HG03565 (cell line): Measurements from ENCODE around the gene VIT.

ENCODE experiments used
- ATAC-seq: cut with Tn5 transposase; IDR thresholded peaks from one replicate; pipeline ENCODE4 v1.9.1; 2021; ENCODE audit warnings: mild to moderate bottlenecking, moderate library complexity; ENCODE audit not compliant: unreplicated experiment

The VIT gene

GRCh38 chr2:36756438-36756837, 59.9 kb downstream of the VIT start:
- no peak for ATAC-seq

- ATAC-seq, result no peak
These were observed 66.4 kb downstream of the VIT start for GRCh38 chr2:36762764-36763490.

DNA sequence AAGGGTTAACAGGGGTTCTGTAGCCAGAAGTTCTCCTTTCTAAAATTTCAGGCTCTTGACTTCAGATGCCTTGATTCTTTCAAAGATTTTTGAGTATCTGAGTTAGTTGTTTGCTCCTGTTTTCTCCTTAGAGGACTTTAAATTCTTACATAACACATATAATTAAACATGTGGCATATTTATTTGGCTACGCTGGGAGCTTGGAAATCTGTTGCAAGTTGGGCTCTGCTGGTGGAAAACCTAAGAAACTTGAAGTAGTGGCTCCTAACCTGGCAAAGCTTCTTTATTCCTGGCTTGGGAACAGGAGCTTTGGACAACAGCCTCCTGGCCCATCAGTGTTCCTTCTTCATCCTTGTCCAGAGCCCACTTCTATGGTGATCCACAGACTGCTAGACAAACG, 72.6 kb downstream of the VIT start:
- no peak for ATAC-seq

GRCh38 chr2:36770542-36771287, 74.2 kb downstream of the VIT start:
- ATAC-seq, result peak; percentile 57

DNA sequence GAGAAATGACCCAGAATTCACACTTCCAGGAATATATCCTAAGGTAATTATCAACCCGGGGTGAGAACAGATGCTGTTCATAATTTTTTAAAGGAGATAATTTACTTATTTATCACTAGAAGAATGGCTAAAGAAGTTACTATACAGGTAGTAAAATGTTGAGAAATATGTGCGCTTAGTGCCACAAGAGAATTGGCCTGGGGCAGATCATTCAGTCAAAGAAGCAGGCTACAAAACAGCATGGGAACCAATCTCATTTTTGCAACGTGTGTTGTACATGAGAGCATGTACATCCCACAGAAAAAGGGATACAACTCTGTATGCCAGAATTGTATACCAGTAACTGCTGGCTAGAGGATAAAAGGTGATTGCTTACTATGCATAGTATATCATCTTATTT, 75.2 kb downstream of the VIT start:
- ATAC-seq, result no peak

DNA sequence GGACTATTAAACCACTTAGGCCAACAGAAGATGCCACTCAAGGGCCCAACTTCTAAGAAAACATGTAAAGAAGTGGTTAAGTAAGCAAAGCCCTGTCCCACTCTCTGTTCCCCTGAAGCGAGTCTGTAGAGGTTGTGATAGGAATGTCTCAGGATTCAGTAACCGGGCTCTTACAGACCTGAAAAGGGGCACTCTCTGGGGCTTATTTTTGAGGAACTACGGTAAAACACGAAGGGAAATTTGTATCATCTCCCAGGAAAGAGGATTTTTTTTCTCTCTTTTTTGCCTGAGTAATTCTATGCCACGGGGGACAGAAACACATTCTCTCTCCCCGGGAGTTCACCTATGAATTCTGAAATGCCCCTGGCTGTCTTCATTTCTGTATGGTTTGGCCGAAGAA, 77.4 kb downstream of the VIT start:
- no peak for ATAC-seq

- no peak for ATAC-seq
These were observed 78.8 kb downstream of the VIT start for GRCh38 chr2:36775261-36775660.

DNA sequence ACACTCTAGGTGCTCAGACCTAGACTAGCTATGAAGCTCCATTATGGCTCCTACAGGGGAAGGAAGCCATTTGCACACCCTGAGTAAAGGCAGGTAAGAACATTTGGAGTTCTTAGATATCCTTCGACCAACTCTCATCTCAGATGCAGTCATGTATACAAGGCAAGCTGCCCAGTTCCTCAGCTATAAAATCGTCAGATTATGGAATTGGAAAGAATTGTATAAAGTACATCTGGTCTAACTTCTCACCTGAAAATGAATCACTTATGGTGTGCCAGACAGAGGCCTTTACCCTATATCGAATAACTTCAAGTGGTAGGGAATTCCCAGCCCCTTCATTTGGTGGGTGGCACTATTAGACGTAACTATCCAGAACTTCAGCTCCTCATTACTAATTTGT, 79.3 kb downstream of the VIT start:
- no peak for ATAC-seq

DNA sequence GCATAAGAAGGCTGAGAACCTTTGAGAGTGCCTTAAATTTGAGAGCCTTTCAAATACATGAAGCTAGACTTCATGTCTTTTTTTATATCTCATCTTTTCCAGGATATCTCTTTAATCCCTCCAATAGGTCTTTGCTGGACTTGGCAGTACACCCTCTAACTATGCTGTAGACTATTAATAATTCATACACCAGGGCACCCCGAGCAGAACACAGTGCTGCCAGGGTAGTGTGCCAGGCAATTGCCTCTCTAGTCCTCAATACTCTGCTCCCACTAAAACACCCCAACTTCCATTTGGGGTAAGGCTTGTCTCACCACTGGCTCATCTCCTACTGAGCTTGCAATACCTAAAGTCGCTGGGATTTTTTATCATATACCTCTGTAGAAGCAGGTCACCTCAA, 80.8 kb downstream of the VIT start:
- no peak for ATAC-seq

DNA sequence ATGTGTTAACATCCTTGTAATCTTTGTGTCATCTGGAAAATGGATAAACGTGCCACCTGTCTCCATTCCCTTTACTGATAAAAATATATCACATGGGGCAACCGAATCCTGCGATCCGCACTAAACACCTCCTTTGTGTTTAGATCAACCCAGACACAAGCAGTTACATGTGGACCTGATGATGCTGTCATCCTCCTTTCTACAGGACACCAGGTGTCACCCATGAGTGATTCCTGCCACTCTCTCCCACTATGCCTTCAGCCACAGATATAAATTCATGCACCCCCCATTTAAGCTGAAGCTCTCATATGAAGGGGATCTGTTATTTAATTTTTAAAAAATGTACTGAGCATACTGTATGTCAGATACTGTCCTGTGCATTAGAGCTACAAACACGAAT, 81.3 kb downstream of the VIT start:
- no peak for ATAC-seq

DNA sequence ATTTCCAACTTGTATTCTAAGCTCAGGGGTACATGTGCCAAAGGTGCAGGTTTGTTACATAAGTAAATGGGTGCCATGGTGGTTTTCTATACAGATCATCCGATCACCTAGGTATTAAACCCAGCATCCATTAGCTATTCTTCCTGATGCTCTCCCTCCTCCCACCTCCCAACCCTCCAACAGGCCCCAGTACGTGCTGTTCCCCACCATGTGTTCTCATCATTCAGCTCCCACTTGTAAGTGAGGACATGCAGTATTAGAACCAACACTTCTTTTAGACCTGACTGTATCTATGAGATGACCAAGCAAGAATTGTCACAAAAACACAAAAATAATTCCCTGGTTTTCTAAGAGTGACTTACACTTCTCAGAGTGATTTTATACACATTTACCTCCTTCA, 83.0 kb downstream of the VIT start:
- no peak for ATAC-seq

DNA sequence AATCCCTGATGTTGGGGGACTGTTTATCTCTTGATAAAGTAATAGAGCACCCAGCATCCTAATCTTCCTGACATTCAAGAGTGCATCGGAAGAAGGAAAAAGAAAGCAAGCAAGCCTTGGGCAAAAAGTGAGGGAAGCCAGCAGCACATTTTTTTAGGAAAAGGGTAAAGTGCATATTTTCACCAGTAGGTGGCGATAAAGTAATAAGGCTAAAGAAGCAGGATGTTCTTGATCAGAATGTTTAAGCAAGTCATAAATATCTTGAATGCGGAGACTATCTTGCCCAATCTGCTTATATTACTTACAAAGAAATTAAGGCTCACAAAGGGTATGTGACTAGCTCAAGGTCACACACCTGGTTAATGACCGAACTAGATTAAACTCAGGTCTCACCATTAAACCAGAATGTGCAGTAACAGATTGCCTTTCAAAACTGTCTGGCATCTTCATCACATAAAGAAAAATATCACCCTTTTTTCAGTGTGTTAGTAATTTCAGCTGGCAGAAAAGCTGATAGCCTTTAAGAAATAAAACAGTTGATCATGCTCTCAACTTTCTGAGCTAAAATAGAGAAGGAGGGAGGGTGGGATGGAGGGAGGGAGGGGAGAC, 83.8 kb downstream of the VIT start:
- ATAC-seq, result peak; percentile 45

GRCh38 chr2:36781907-36782720, 85.6 kb downstream of the VIT start:
- ATAC-seq, result no peak

DNA sequence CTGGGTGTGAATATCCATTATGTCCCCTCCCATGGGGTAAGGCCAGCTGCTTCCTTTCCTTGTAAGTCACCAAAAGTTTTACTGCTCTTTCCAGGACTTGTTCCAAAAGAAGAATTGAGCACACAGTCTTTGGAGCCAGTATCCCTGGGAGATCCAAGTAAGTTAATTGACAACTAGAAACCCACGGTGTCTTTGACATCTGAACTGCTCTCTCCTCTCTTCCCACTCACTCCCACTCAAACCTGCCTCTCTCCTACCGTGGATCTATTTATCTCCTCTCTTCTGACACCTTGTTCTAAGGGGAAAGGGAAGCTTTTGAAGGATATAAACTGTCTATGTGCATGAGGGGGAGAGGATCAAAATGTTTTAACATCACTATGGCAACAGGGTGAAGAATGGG, 86.7 kb downstream of the VIT start:
- no peak for ATAC-seq

DNA sequence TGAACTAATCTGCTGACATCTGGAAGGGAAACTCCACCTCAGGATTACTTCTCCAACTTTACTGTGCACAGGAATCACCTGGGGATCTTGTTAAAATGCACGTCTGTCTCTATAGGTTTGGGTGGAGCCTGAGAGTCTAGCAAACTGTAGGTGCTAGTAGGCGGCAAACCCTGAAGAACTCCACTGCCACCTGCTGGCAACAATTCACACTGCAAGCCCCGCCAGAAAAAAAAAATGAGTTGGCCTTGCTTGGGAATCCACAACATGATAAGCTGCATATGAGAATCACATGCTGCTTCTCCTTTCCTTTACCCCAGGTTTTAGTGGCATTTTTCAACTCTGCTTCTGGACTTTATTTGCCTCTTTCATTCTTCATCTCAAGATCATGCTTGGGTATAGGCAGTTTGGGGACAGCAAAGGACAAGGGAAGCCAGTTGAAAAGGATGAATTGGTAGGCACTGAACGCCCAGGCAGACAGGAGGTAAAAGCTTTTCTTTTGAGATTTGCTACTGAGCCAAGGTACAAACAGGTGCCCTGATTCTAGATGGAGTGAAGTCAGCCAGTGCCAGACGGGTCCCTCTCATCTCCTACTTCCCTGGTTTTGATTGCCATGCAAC, 88.8 kb downstream of the VIT start:
- ATAC-seq, result peak; percentile 57

DNA sequence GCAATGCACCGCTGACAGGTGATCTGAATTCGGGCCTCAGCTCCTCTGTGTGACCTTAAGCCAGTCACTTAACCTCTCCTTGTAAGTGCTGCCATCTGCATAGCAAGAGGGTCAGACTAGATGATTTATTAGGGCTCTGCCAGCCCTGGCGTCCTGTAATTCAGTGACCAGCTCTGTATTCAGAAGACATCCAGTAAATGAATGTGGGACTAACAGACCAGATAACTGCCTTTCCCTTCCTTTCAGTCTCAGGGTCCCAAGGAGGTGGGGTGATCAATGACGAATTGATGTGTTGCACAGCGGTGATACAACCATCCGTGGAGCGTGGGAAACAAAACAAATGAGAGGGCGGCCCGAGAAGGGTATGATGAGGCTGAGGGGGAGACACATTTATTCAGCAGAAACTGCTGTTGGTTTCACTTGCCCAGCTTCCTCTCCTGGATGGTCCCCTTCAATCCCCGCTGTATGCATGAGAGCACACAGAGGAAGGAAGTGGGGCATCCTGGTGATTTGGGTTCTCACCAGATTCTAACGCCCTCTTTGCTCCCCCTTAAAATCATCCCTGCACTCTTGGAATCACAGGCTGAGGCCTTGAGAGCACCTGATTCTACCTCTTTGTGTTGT, 92.8 kb downstream of the VIT start:
- no peak for ATAC-seq

DNA sequence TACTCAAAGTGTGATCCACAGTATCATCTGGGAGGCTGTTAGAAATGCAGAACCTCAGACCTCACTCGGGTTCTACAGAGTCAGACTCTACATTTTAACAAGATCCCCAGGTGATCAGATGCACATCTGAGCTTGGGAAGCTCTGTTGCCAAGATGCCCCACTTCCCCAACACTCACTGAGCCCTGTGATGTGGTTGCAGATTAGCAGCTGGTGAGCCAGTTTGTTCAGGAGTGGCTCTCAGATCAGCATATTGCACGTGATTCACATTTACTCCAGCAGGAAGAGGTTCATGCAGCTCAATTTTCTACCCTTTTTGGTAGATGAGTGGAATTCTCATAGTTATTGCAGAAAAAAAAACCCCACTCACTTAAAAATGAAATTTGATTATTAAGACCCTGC, 96.4 kb downstream of the VIT start:
- ATAC-seq, result no peak

- ATAC-seq, result no peak
These were observed 101.0 kb downstream of the VIT start for GRCh38 chr2:36797324-36798070.

GRCh38 chr2:36798724-36799123, 102.2 kb downstream of the VIT start:
- ATAC-seq, result no peak

DNA sequence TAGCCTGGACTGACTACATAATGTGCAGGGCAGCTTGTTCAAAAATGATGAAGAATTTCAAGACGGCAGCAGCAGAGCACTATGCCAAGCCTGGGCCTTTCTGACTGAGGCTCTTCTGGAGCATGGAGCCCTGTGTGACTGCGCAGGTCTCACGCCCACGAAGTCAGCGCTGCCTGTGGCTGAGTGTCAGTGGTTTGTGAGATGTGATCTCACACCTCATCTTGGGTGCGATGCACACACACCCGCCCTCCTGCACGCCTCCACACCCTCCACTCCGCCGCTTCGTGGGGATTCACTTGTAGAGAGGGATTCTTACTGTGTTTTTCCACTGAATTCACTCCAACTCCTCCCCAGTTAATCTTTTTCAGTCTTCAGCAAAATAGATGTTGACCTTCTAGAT, 103.9 kb downstream of the VIT start:
- no peak for ATAC-seq
